H1 (cell line): ENCODE data around the gene ZNF618. TPM values are rescaled to one million over a fixed set of nuclear protein-coding genes. Genes with fewer than 3 reads are reported as not detected.

ENCODE experiments used
- CTCF ChIA-PET: fragments of 300-600 bp; sonication (Branson Sonifier 250); formaldehyde crosslinking; loops from one replicate; lab custom pipeline; 2021; ENCODE audit not compliant: partially characterized antibody; lab: Charles Lee
- POLR2A ChIA-PET: fragments of 300-600 bp; sonication (Branson Sonifier 250); formaldehyde crosslinking; loops from one replicate; lab custom pipeline; 2021; ENCODE audit warnings: inconsistent platforms; ENCODE audit not compliant: partially characterized antibody; lab: Charles Lee
- DNase-seq, 2 experiments: peaks; one replicate each; pipeline versions ENCODE4 v3.0.0 to v3.0.0-alpha.2; 2010 to 2022; ENCODE audit warnings: low spot score in 2 of 2, low read depth in 1 of 2, mixed read lengths in 1 of 2
- FAIRE-seq: peaks from 2 replicates; lab custom pipeline; 2011; peaks lifted over from hg19 to GRCh38; lab: Jason Lieb, UNC
- H2AFZ ChIP-seq: 2 replicates; pipeline ENCODE4 v1.8.1; 2012; ENCODE audit warnings: low read length, inconsistent platforms
- H2AK5ac ChIP-seq: 2 replicates; pipeline ENCODE4 v1.6.1; 2013; ENCODE audit warnings: low read depth, low read length
- H2BK120ac ChIP-seq: replicated peaks from 2 replicates; pipeline ENCODE3; 2013; ENCODE audit warnings: low read depth, low read length, inconsistent platforms
- H2BK12ac ChIP-seq: 2 replicates; pipeline ENCODE4 v1.6.1; 2013; ENCODE audit warnings: low read depth, low read length
- H2BK15ac ChIP-seq: 2 replicates; pipeline ENCODE4 v1.6.1; 2013; ENCODE audit warnings: low read length
- H2BK20ac ChIP-seq: 2 replicates; pipeline ENCODE4 v1.6.1; 2013; ENCODE audit warnings: low read length
- H2BK5ac ChIP-seq: 2 replicates; pipeline ENCODE4 v1.6.1; 2013; ENCODE audit warnings: low read depth, low read length
- H3K14ac ChIP-seq: 2 replicates; pipeline ENCODE4 v1.6.1; 2013; ENCODE audit warnings: inconsistent platforms; ENCODE audit not compliant: insufficient read length
- H3K18ac ChIP-seq: 2 replicates; pipeline ENCODE4 v1.6.1; 2013; ENCODE audit warnings: low read length; ENCODE audit errors: extremely low read depth
- H3K23ac ChIP-seq: 2 replicates; pipeline ENCODE4 v1.6.1; 2013; ENCODE audit warnings: inconsistent platforms; ENCODE audit not compliant: insufficient read length
- H3K23me2 ChIP-seq: 2 replicates; pipeline ENCODE4 v1.6.1; 2013; ENCODE audit warnings: low read depth, low read length
- H3K27ac ChIP-seq: 2 replicates; pipeline ENCODE4 v1.6.1; 2011; ENCODE audit warnings: low read depth, low read length, inconsistent platforms
- H3K27me3 ChIP-seq, 4 experiments: replicated peaks in 1 of 4; 1 replicate in 1 of 4; 2 replicates in 3 of 4; pipeline versions ENCODE4 v1.6.1 to v1.8.1; 2011 to 2013; ENCODE audit warnings: low read length in 3 of 4, mild to moderate bottlenecking in 3 of 4, inconsistent platforms in 2 of 4, mixed read lengths in 2 of 4, moderate library complexity in 1 of 4; ENCODE audit not compliant: control insufficient read depth in 3 of 4, insufficient read depth in 3 of 4; ENCODE audit errors: extremely low read depth in 1 of 4
- H3K36me3 ChIP-seq, 4 experiments: 2 replicates each; pipeline versions ENCODE4 v1.6.1 to v1.8.1; 2011 to 2013; ENCODE audit warnings: mild to moderate bottlenecking in 4 of 4, low read length in 3 of 4, moderate library complexity in 2 of 4, control low read depth in 1 of 4, inconsistent platforms in 1 of 4; ENCODE audit not compliant: insufficient read depth in 4 of 4, control insufficient read depth in 2 of 4
- H3K4ac ChIP-seq: replicated peaks from 2 replicates; pipeline ENCODE3; 2013; ENCODE audit warnings: low read length, low read depth, mixed read lengths, inconsistent platforms; ENCODE audit not compliant: insufficient read length
- H3K4me1 ChIP-seq, 4 experiments: replicated peaks in 1 of 4; 1 replicate in 1 of 4; 2 replicates in 3 of 4; pipeline versions ENCODE4 v1.6.1 to v1.8.1; 2011 to 2013; ENCODE audit warnings: low read length in 3 of 4, inconsistent platforms in 2 of 4, mixed read lengths in 1 of 4; ENCODE audit not compliant: insufficient read depth in 4 of 4, control insufficient read depth in 3 of 4
- H3K4me2 ChIP-seq, 2 experiments: 2 replicates each; pipeline versions ENCODE4 v1.6.1 to v1.8.1; 2011 to 2013; ENCODE audit warnings: low read depth in 2 of 2, low read length in 2 of 2, control low read depth in 1 of 2, inconsistent platforms in 1 of 2, mild to moderate bottlenecking in 1 of 2; ENCODE audit not compliant: insufficient read depth in 1 of 2
- H3K4me3 ChIP-seq, 4 experiments: fragments of 200-600, 300-600 bp in 1 of 4; sonication (generic), shearing (Covaris generic), sonication (Bioruptor Twin) in 1 of 4; 2 replicates each; pipeline versions ENCODE4 v1.5.1 to v1.8.1; 2011 to 2016; ENCODE audit warnings: low read length in 4 of 4, low read depth in 3 of 4, control low read depth in 2 of 4, inconsistent platforms in 2 of 4, mild to moderate bottlenecking in 2 of 4, mixed read lengths in 1 of 4, moderate library complexity in 1 of 4; ENCODE audit not compliant: insufficient read depth in 2 of 4; ENCODE audit errors: extremely low read depth in 1 of 4
- H3K56ac ChIP-seq: replicated peaks from 2 replicates; pipeline ENCODE3; 2013; ENCODE audit warnings: low read depth, mild to moderate bottlenecking, mixed read lengths, low read length, inconsistent platforms; ENCODE audit not compliant: insufficient read length
- H3K79me1 ChIP-seq: 2 replicates; pipeline ENCODE4 v1.6.1; 2013; ENCODE audit warnings: low read depth, low read length, control low read depth
- H3K79me2 ChIP-seq, 2 experiments: 2 replicates each; pipeline versions ENCODE4 v1.6.1 to v1.8.1; 2012 to 2013; ENCODE audit warnings: low read length in 2 of 2, mild to moderate bottlenecking in 2 of 2, inconsistent platforms in 1 of 2; ENCODE audit not compliant: insufficient read depth in 2 of 2, control insufficient read depth in 1 of 2
- H3K9ac ChIP-seq, 4 experiments: replicated peaks in 1 of 4; 1 replicate in 1 of 4; 2 replicates in 3 of 4; pipeline versions ENCODE4 v1.6.1 to v1.8.1; 2011 to 2013; ENCODE audit warnings: low read depth in 3 of 4, low read length in 3 of 4, control low read depth in 2 of 4, mild to moderate bottlenecking in 2 of 4, moderate library complexity in 2 of 4, inconsistent platforms in 1 of 4; ENCODE audit errors: extremely low read depth in 1 of 4
- H3K9me3 ChIP-seq, 2 experiments: 2 replicates each; pipeline versions ENCODE4 v1.6.1 to v1.8.1; 2012 to 2013; ENCODE audit warnings: mild to moderate bottlenecking in 2 of 2, moderate library complexity in 2 of 2, control low read depth in 1 of 2, inconsistent platforms in 1 of 2, low read depth in 1 of 2, low read length in 1 of 2, mixed read lengths in 1 of 2; ENCODE audit not compliant: insufficient read depth in 2 of 2
- H4K20me1 ChIP-seq, 2 experiments: replicated peaks in 1 of 2; 2 replicates each; pipeline versions ENCODE3 to v1.8.1; 2011 to 2013; ENCODE audit warnings: inconsistent platforms in 2 of 2, low read length in 2 of 2, mild to moderate bottlenecking in 1 of 2; ENCODE audit not compliant: insufficient read depth in 2 of 2, control insufficient read depth in 1 of 2
- H4K5ac ChIP-seq: 2 replicates; pipeline ENCODE4 v1.6.1; 2013; ENCODE audit warnings: low read length, low read depth, mixed read lengths, inconsistent platforms; ENCODE audit not compliant: insufficient read length
- H4K8ac ChIP-seq: 2 replicates; pipeline ENCODE4 v1.8.0; 2013; ENCODE audit warnings: mild to moderate bottlenecking, moderate library complexity, low read length, inconsistent platforms; ENCODE audit not compliant: insufficient read depth; ENCODE audit errors: extremely low read depth
- H4K91ac ChIP-seq: replicated peaks from 2 replicates; pipeline ENCODE3; 2013; ENCODE audit warnings: low read length, mixed read lengths, inconsistent platforms; ENCODE audit not compliant: insufficient read length
- ASH2L ChIP-seq: fragments of 200-600, 300-600 bp; sonication (generic); IDR thresholded peaks from one replicate; pipeline ENCODE4 v1.7.1; 2017; ENCODE audit warnings: low read length
- CBX8 ChIP-seq: fragments of 300-800, 300-1000 bp; sonication (generic); IDR thresholded peaks from 2 replicates; pipeline ENCODE4 v1.7.1; 2016; ENCODE audit warnings: low read depth, low read length, borderline replicate concordance
- KDM1A ChIP-seq: fragments of 200-600, 300-600 bp; sonication (generic); IDR thresholded peaks from 2 replicates; pipeline ENCODE4 v1.7.1; 2016; ENCODE audit warnings: mild to moderate bottlenecking, low read length, borderline replicate concordance
- MAFK ChIP-seq: IDR thresholded peaks from 2 replicates; pipeline ENCODE4 v1.6.1; 2012; ENCODE audit warnings: low read depth, mild to moderate bottlenecking, improper control_type of control experiment, low read length
- PHF8 ChIP-seq: fragments of 200-600 bp; sonication (generic); conservative IDR thresholded peaks from 2 replicates; pipeline ENCODE4 v1.7.1; 2012; ENCODE audit warnings: low read depth, mild to moderate bottlenecking, inconsistent platforms, low read length, moderate library complexity
- RFX5 ChIP-seq: IDR thresholded peaks from 2 replicates; pipeline ENCODE4 v1.6.1; 2011; ENCODE audit warnings: low read depth, low read length, improper control_type of control experiment, borderline replicate concordance
- SIN3A ChIP-seq, 2 experiments: IDR thresholded peaks in 1 of 2; conservative IDR thresholded peaks in 1 of 2; 2 replicates each; pipeline ENCODE4 v1.6.1; 2011 to 2012; ENCODE audit warnings: low read length in 2 of 2, improper control_type of control experiment in 1 of 2, low read depth in 1 of 2, mild to moderate bottlenecking in 1 of 2
- TAF1 ChIP-seq: IDR thresholded peaks from 2 replicates; pipeline ENCODE4 v1.6.1; 2011; ENCODE audit warnings: mild to moderate bottlenecking, low read depth, low read length
- TBP ChIP-seq: IDR thresholded peaks from 2 replicates; pipeline ENCODE4 v1.6.1; 2011; ENCODE audit warnings: low read depth, low read length, improper control_type of control experiment
- USF2 ChIP-seq: IDR thresholded peaks from 2 replicates; pipeline ENCODE4 v1.6.1; 2011; ENCODE audit warnings: low read length, improper control_type of control experiment
- ZNF274 ChIP-seq: IDR thresholded peaks from 2 replicates; pipeline ENCODE4 v1.7.0; 2012; ENCODE audit warnings: low read length, borderline replicate concordance; ENCODE audit errors: extremely low read depth
- WGBS, 2 experiments: shearing (Covaris generic) in 1 of 2; methylation state at CpG; one replicate each; pipeline versions ENCODE4 v1.1.6 to v1.1.7; 2013 to 2015; ENCODE audit warnings: low lambda C conversion rate in 2 of 2, mixed read lengths in 2 of 2, inconsistent platforms in 1 of 2, low coverage in 1 of 2, missing lambda C conversion rate in 1 of 2; ENCODE audit not compliant: insufficient replicate concordance in 2 of 2, insufficient coverage in 1 of 2, insufficient read length in 1 of 2; ENCODE audit errors: extremely low coverage in 1 of 2, missing lambda C conversion rate in 1 of 2; 5-methylcytosine and 5-hydroxymethylcytosine counted together
- polyA plus RNA-seq, 7 experiments: library from polyadenylated mRNA; depleted of rRNA in 3 of 7; stranded (reverse) in 5 of 7; unstranded in 2 of 7; fragments of >200 nt in 5 of 7; fragments of 200-250 nt in 2 of 7; gene quantifications; 1 replicate in 5 of 7; 2 replicates in 1 of 7; 4 replicates in 1 of 7; pipeline versions ENCODE4 v1.2.1 to v1.2.3, GENCODE V29; 2011 to 2013; ENCODE audit warnings: missing spikeins in 2 of 7, mixed read lengths in 2 of 7
- total RNA-seq: library from RNA; stranded (reverse); fragmentation: NEBNext Ultra II Directional; extraction: Animal tissue kit (Norgen Biotek cat#: 25700); gene quantifications from 2 replicates; pipeline ENCODE4 v1.2.1, GENCODE V29; 2021

ZNF618 gene
- total and polyA plus RNA-seq, 2 of the 8 experiments (the other 6 are each of a cell fraction or from before 2014, with no cell fraction given), result 9.6 to 28.5 TPM

GRCh38 chr9:113930390-113930783 is 54.3 kb downstream of the ZNF618 start:
- TF ChIP-seq SIN3A (conservative IDR thresholded peaks at IDR 0.05 in 1 of 2, IDR thresholded peaks at IDR 0.05 in 1 of 2; ENCODE audit: low read depth in 1 of 2, low read length in 2 of 2) (no peak), KDM1A (no peak), ZNF274 (no peak), CBX8 (no peak), TAF1 (no peak), RFX5 (no peak), USF2 (no peak), ASH2L (no peak), MAFK (no peak), PHF8 (no peak), TBP (no peak)
- no peak overlapping the region for H3K9ac ChIP-seq
- no peak overlapping the region for H3K14ac ChIP-seq
- FAIRE-seq, result no peak
- no peaks in the 10 kb centered on the region; the same call in 1 of the 2 replicates for H3K23me2 ChIP-seq
- H3K4me1 ChIP-seq, result peaks cover 0 to 3% (median 3%) of the 10 kb centered on the region in 4 experiments; a peak in 5 of 7 replicates
- no peaks in the 10 kb centered on the region for H3K36me3 ChIP-seq
- ChIA-PET POLR2A (no interaction called here), CTCF (interaction anchor here (0.6 to 1.4 kb wide), 3 partner anchors 29 to 685 kb away, joined by 3 to 4 read pairs (median 3); no protein-coding TSS in a partner anchor)
- peaks cover 11% of the 10 kb centered on the region for H3K79me1 ChIP-seq
- H3K4ac ChIP-seq, result no peak overlapping the region
- no peak overlapping the region for H4K8ac ChIP-seq
- H3K4me3 ChIP-seq, result no peak overlapping the region
- H2BK120ac ChIP-seq, result no peak overlapping the region
- peaks cover 0 to 2% of the 10 kb centered on the region in 2 experiments; a peak in 2 of 4 replicates for H3K9me3 ChIP-seq
- no peak overlapping the region for H2AK5ac ChIP-seq
- H4K20me1 ChIP-seq, result peaks cover 2 to 10% of the 10 kb centered on the region in 2 experiments
- no peak overlapping the region for H2BK12ac ChIP-seq
- WGBS, 2 experiments, result 80% methylated on average over 5 of the region's 5 CpGs; no CpG with 5 or more reads in 1 of the 2 experiments
- no peak overlapping the region for H3K23ac ChIP-seq
- H3K4me2 ChIP-seq, result no peak overlapping the region
- H4K5ac ChIP-seq, result no peak overlapping the region
- peak in 1 of 2 experiments; percentile 30 for DNase-seq
- no peak overlapping the region for H2BK5ac ChIP-seq
- no peak overlapping the region for H3K56ac ChIP-seq
- peaks cover 3 to 55% of the 10 kb centered on the region in 2 experiments; a peak in 3 of 4 replicates for H3K79me2 ChIP-seq
- no peak overlapping the region for H3K18ac ChIP-seq
- H4K91ac ChIP-seq, result no peak overlapping the region
- no peak overlapping the region for H3K27ac ChIP-seq
- no peak overlapping the region for H2AFZ ChIP-seq
- H3K27me3 ChIP-seq, result no peaks in the 10 kb centered on the region
- H2BK15ac ChIP-seq, result no peak overlapping the region
- no peak overlapping the region for H2BK20ac ChIP-seq
